Stimulated activated CD4-positive, alpha-beta T cell treated with anti-CD3 and anti-CD28 coated beads, TNF-alpha, amount 100 ng/mL, for 4 hours (primary cell): ENCODE results near the gene NTF3.
"Not testable (repeated sequence)": the region's sequence is repeated elsewhere in the genome, so short reads cannot be mapped to it uniquely, and the experiment has no call there.

Experiments
- DNase-seq, 3 experiments: peaks; one replicate each; pipeline ENCODE4 v3.0.0-alpha.2; 2020; ENCODE audit warnings: low read depth in 3 of 3

Gene NTF3

DNA sequence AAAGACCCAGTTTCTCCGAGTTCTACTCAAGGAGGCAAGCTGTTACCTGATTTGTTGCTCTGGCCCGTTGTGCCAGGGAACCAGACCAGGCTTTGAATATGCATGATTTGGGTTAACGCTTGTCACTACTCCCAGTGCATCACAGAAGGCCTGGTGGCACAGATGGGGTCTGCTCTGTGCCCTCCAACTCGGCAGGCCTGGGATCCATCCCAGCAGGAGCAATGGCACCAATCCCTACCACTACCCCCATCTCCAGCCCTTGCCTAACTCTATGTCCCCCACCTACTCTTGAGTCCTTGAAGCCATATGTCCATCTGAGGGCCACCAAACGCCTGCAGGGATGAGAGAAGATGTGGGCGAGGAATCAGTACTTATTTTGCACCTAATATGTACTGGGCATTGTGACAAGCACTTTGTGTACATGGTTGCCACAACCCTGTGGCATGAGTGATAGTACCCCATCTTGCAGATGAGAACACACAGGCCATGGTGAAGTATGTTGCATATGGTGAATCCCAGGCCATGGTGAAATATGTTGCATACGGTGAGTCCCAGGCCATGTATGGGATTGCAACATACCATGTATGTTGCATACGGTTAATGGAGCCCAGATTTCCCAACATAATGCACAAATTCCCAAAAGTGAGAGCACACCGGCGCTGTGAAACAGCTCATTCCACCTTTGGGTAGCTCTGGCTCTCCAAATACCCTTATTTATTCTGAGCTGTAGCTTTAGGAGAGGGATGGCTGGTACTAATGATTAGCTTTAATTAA is 102.7 kb downstream of the NTF3 start:
- no peak for DNase-seq

DNA sequence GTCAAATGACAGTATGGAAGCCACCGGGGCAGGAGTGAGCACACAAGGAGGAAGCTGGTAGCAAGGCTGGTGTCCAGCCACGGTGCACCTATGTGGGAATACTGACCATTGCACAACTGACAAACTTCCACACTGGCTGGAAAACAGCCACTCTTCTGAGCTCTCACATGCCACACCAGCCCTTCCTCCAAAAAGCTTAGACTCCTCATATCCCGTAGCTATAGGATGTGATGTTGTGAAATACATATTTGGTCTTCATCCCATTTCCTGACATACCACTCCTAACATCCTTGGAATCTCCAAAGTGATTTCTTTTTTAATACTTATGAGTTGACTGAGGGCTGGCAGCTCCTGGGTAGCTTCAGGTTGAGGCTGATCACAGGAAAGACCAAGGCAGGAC is 103.6 kb downstream of the NTF3 start:
- no peak for DNase-seq

DNA sequence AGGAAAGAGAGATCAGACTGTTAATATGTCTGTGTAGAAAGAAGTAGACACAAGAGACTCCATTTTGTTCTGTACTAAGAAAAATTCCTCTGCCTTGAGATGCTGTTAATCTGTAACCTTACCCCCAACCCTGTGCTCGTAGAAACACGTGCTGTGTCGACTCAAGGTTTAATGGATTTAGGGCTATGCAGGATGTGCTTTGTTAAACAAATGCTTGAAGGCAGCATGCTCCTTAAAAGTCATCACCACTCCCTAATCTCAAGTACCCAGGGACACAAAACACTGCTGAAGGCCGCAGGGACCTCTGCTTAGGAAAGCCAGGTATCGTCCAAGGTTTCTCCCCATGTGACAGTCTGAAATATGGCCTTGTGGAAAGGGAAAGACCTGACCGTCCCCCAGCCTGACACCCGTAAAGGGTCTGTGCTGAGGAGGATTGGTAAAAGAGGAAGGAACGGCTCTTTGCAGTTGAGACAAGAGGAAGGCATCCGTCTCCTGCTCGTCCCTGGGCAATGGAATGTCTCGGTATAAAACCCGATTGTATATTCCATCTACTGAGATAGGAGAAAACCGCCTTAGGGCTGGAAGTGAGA is 105.2 kb downstream of the NTF3 start:
- DNase-seq, result not testable (repeated sequence)

- DNase-seq, result no peak
Measured at GRCh38 chr12:5537771-5538170, 105.9 kb downstream of the NTF3 start.
